A673 (cell line): ENCODE measurements around the gene KIAA0040. TPM values are rescaled to one million over a fixed set of nuclear protein-coding genes. Genes with fewer than 3 reads are reported as not detected.
A peak's percentile ranks its signal among the peaks of the same experiment; 100 is the strongest.

ENCODE experiments used
- BruUV-seq: library from RNA; stranded (reverse); fragments of 400-500 nt; replicated peaks from 2 replicates; lab custom pipeline; 2021; lab: Mats Ljungman, UMichigan
- CTCF ChIA-PET: fragments of 300-600 bp; sonication (Branson Sonifier 250); formaldehyde crosslinking; loops from one replicate; lab custom pipeline; 2022; ENCODE audit warnings: antibody characterized with exemption; lab: Charles Lee
- POLR2A ChIA-PET: fragments of 300-600 bp; sonication (Branson Sonifier 250); formaldehyde crosslinking; loops from one replicate; lab custom pipeline; 2022; ENCODE audit warnings: antibody characterized with exemption; ENCODE audit not compliant: low non-redundant PET; lab: Charles Lee
- DNase-seq: peaks from one replicate; pipeline ENCODE4 v3.0.0-alpha.2; 2015; ENCODE audit warnings: low spot score
- H3K27ac ChIP-seq: fragments of 200-600 bp; sonication (generic); 2 replicates; pipeline ENCODE4 v1.5.1; 2016; ENCODE audit warnings: mixed run types, low read depth, mild to moderate bottlenecking, mixed read lengths, antibody characterized with exemption, low read length; ENCODE audit not compliant: poor library complexity, severe bottlenecking
- H3K27me3 ChIP-seq: fragments of 200-600 bp; sonication (generic); replicated peaks from 2 replicates; pipeline ENCODE4 v1.6.1; 2017; ENCODE audit warnings: mixed run types, low read depth, mild to moderate bottlenecking, mixed read lengths, antibody characterized with exemption, low read length; ENCODE audit not compliant: insufficient read depth, poor library complexity
- H3K36me3 ChIP-seq: fragments of 200-600 bp; sonication (generic); 2 replicates; pipeline ENCODE4 v1.6.1; 2016; ENCODE audit warnings: mixed run types, mild to moderate bottlenecking, mixed read lengths, antibody characterized with exemption, low read length; ENCODE audit not compliant: insufficient read depth, poor library complexity, severe bottlenecking
- H3K4me1 ChIP-seq: fragments of 200-600 bp; sonication (generic); 2 replicates; pipeline ENCODE4 v1.6.1; 2017; ENCODE audit warnings: mixed run types, mild to moderate bottlenecking, mixed read lengths, antibody characterized with exemption, low read length; ENCODE audit not compliant: insufficient read depth, poor library complexity, severe bottlenecking
- H3K4me3 ChIP-seq: fragments of 200-600 bp; sonication (generic); 2 replicates; pipeline ENCODE4 v1.5.1; 2016; ENCODE audit warnings: low read depth, mixed run types, mild to moderate bottlenecking, mixed read lengths, low read length; ENCODE audit not compliant: poor library complexity, severe bottlenecking
- H3K9me3 ChIP-seq: fragments of 200-600 bp; sonication (generic); 2 replicates; pipeline ENCODE4 v1.6.1; 2016; ENCODE audit warnings: mixed run types, low read depth, mild to moderate bottlenecking, mixed read lengths, antibody characterized with exemption, low read length; ENCODE audit not compliant: poor library complexity, severe bottlenecking
- EZH2 ChIP-seq: fragments of 200-600 bp; sonication (generic); IDR thresholded peaks from 2 replicates; pipeline ENCODE4 v1.6.1; 2017; ENCODE audit warnings: borderline replicate concordance, low read depth, mild to moderate bottlenecking, mixed read lengths, antibody characterized with exemption, low read length; ENCODE audit not compliant: poor library complexity, severe bottlenecking
- intact Hi-C: fragments of 100-400 bp; cut with micrococcal nuclease; formaldehyde crosslinking; loops from one replicate; pipeline ENCODE4 v1.10.0; 2022; ENCODE audit not compliant: unreplicated experiment
- total RNA-seq: library from RNA; stranded (reverse); gene quantifications from 2 replicates; pipeline ENCODE4 v1.2.3, GENCODE V29; 2021
- TF ChIP-seq, protein P1 (sequence below): fragments of 300-800, 200-600 bp; sonication (generic); conservative IDR thresholded peaks from 2 replicates; pipeline ENCODE4 v1.5.1; 2017; ENCODE audit warnings: low read depth, mild to moderate bottlenecking, antibody characterized with exemption, low read length, moderate library complexity, mixed read lengths

KIAA0040 gene
- total RNA-seq, 1 experiment from 2014 or later: not detected

DNA sequence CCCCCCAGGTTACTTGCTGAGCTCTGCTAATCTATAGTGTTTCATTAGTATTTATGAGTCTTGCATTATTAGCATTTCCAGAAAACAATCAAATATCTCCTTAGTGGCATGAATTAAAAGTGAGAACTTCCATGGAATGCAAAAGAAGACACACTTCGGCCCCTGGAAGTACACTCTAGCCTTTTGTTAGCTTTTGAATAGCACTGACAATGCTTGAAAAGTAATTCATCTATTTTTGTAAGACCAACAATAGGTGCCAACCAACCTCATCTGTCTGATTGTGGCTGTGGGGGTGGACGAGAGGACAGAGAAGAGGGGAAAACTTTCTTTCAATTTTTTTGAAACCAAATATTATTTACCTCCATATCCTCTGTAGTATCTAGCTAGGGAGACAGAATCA lies 27.8 kb downstream of the KIAA0040 start:
- POLR2A ChIA-PET: no interaction called here
- no TSS peak for BruUV-seq
- no peak for TF ChIP-seq EZH2
- TF ChIP-seq, protein P1, sequence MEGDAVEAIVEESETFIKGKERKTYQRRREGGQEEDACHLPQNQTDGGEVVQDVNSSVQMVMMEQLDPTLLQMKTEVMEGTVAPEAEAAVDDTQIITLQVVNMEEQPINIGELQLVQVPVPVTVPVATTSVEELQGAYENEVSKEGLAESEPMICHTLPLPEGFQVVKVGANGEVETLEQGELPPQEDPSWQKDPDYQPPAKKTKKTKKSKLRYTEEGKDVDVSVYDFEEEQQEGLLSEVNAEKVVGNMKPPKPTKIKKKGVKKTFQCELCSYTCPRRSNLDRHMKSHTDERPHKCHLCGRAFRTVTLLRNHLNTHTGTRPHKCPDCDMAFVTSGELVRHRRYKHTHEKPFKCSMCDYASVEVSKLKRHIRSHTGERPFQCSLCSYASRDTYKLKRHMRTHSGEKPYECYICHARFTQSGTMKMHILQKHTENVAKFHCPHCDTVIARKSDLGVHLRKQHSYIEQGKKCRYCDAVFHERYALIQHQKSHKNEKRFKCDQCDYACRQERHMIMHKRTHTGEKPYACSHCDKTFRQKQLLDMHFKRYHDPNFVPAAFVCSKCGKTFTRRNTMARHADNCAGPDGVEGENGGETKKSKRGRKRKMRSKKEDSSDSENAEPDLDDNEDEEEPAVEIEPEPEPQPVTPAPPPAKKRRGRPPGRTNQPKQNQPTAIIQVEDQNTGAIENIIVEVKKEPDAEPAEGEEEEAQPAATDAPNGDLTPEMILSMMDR: no peak

DNA sequence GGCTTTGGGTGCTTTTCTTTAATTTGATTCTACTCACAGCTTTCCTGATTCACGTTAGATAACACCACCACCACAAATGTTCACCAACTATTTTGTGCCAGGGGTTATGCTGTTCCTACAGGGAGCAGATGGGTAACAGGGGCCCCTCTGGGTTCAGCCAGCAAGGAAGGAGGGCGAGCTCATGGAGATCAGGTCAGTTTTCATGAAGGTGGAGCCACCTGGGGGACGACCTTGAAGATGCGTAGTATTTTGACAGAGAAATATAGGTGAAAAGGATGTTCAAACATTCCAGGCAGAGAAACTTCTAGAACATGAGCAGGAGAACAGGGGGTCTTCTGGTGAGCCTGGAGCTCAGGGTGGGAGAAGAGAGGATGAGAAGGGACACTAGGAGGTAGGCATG lies 28.9 kb downstream of the KIAA0040 start:
- Histone ChIP-seq H3K27ac (no peak overlapping the region), H3K4me1 (no peaks in the 10 kb centered on the region), H3K27me3 (no peaks in the 10 kb centered on the region), H3K36me3 (no peaks in the 10 kb centered on the region), H3K4me3 (no peak overlapping the region), H3K9me3 (no peaks in the 10 kb centered on the region)
- TF ChIP-seq, protein P1: no peak
- no peak for TF ChIP-seq EZH2
- no peak for DNase-seq
- ChIA-PET CTCF (interaction anchor here (1.6 kb wide), 1 partner anchor 12 kb away, joined by 5 read pairs; no protein-coding TSS in a partner anchor), POLR2A (no interaction called here)
- intact Hi-C loops: no loop called here
- no TSS peak for BruUV-seq

More for the DNA sequence above, 27.8 kb downstream of the KIAA0040 start:
- Histone ChIP-seq H3K9me3 (no peaks in the 10 kb centered on the region), H3K36me3 (no peaks in the 10 kb centered on the region), H3K27me3 (no peaks in the 10 kb centered on the region), H3K4me1 (no peaks in the 10 kb centered on the region), H3K27ac (no peak overlapping the region), H3K4me3 (no peak overlapping the region)
- CTCF ChIA-PET: interaction anchor here (1.6 kb wide), 1 partner anchor 13 kb away, joined by 5 read pairs; no protein-coding TSS in a partner anchor
- DNase-seq: no peak
- intact Hi-C loops: no loop called here

DNA sequence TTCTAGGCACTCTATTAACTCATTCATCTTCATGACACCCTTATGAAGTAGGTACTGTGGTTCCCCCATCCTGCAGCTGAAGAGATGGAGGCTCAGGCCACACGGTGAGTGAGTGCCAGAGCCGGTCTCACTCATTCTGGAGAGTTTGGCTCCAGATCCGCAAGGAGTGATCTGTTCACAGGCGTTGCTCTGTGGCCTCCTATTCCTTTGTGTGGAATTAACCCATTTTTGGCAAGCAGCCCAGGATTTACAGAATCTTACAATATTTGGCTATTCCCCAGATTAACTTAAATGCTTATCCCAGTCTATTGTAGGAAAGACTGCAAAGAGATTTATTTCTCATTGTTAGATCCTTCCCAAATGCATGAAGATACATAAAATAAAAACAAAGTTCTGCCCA lies 29.6 kb downstream of the KIAA0040 start:
- no peak overlapping the region for H3K27ac ChIP-seq
- no TSS peak for BruUV-seq
- H3K27me3 ChIP-seq: no peaks in the 10 kb centered on the region
- CTCF ChIA-PET: no interaction called here
- DNase-seq: peak; percentile 37
- H3K4me3 ChIP-seq: no peak overlapping the region
- H3K9me3 ChIP-seq: no peaks in the 10 kb centered on the region
- POLR2A ChIA-PET: no interaction called here
- intact Hi-C loops: no loop called here
- TF ChIP-seq EZH2: no peak
- H3K4me1 ChIP-seq: no peaks in the 10 kb centered on the region
- no peaks in the 10 kb centered on the region for H3K36me3 ChIP-seq

DNA sequence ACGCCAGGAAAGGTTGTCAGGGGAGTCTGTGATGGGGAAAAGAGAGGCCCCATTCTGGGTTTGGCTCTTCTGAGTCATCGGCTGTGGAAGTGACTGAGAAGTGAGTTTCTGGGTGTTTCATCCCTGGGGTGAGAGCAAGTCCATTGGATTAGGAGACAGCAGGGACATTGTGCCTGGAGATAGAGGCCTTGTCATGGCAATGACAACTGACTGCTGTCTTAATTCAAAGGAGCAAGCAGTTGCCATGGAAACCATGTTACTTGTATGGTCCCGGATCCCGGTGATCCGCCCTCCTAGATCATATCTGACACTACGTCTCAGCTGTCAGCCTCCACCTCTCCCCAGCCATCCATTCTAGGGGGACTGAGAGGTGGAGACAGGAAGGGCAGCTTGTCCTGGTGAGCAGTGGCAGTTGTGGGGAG lies 34.4 kb downstream of the KIAA0040 start:
- ChIA-PET CTCF (no interaction called here), POLR2A (no interaction called here)
- no peaks in the 10 kb centered on the region for H3K27me3 ChIP-seq
- H3K4me3 ChIP-seq: no peak overlapping the region
- DNase-seq: no peak
- H3K36me3 ChIP-seq: no peaks in the 10 kb centered on the region
- intact Hi-C loops: loop anchor here (10.0 kb wide), 1 partner anchor 727 kb away; no protein-coding TSS in a partner anchor
- TF ChIP-seq, protein P1: no peak
- TF ChIP-seq EZH2: no peak
- H3K4me1 ChIP-seq: no peaks in the 10 kb centered on the region
- H3K27ac ChIP-seq: no peak overlapping the region
- no TSS peak for BruUV-seq
- H3K9me3 ChIP-seq: no peaks in the 10 kb centered on the region
